Astrocyte (in vitro differentiated cells and primary cell): Measurements from ENCODE around the gene TMIGD2. TPM values are rescaled to one million over a fixed set of nuclear protein-coding genes. Genes with fewer than 3 reads are reported as not detected.

Source experiments
- DNase-seq: peaks from one replicate; pipeline ENCODE4 v3.0.0-alpha.2; 2010; ENCODE audit warnings: low read depth
- FAIRE-seq: peaks from 2 replicates; lab custom pipeline; 2011; peaks lifted over from hg19 to GRCh38; lab: Jason Lieb, UNC
- H2AFZ ChIP-seq: 2 replicates; pipeline ENCODE4 v1.6.0; 2012; ENCODE audit warnings: low read depth, low read length, inconsistent platforms
- H3K27ac ChIP-seq: 2 replicates; pipeline ENCODE4 v1.5.1; 2011; ENCODE audit warnings: low read depth, low read length, inconsistent platforms
- H3K27me3 ChIP-seq: 2 replicates; pipeline ENCODE4 v1.6.0; 2011; ENCODE audit warnings: low read length, inconsistent platforms; ENCODE audit not compliant: insufficient read depth
- H3K36me3 ChIP-seq: 2 replicates; pipeline ENCODE4 v1.5.1; 2011; ENCODE audit warnings: low read length, inconsistent platforms; ENCODE audit not compliant: insufficient read depth
- H3K4me1 ChIP-seq: 2 replicates; pipeline ENCODE4 v1.5.1; 2011; ENCODE audit warnings: low read length, inconsistent platforms; ENCODE audit not compliant: insufficient read depth
- H3K4me2 ChIP-seq: 2 replicates; pipeline ENCODE4 v1.6.0; 2012; ENCODE audit warnings: low read length, inconsistent platforms
- H3K4me3 ChIP-seq: 2 replicates; pipeline ENCODE4 v1.5.1; 2011; ENCODE audit warnings: low read depth, mild to moderate bottlenecking, low read length, inconsistent platforms; ENCODE audit not compliant: insufficient read depth
- H3K79me2 ChIP-seq: 2 replicates; pipeline ENCODE4 v1.6.0; 2012; ENCODE audit warnings: mild to moderate bottlenecking, low read length, inconsistent platforms; ENCODE audit not compliant: insufficient read depth
- H3K9ac ChIP-seq: 2 replicates; pipeline ENCODE4 v1.6.0; 2012; ENCODE audit warnings: mild to moderate bottlenecking, low read length, inconsistent platforms
- H3K9me3 ChIP-seq: 2 replicates; pipeline ENCODE4 v1.5.1; 2012; ENCODE audit warnings: low read depth, mild to moderate bottlenecking, low read length, inconsistent platforms; ENCODE audit not compliant: insufficient read depth
- H4K20me1 ChIP-seq: 2 replicates; pipeline ENCODE4 v1.6.0; 2012; ENCODE audit warnings: low read length, inconsistent platforms; ENCODE audit not compliant: insufficient read depth
- H3K27ac Mint-ChIP-seq: one replicate; pipeline ENCODE4 v1.8.0; 2021; ENCODE audit warnings: mild to moderate bottlenecking, mixed read lengths; ENCODE audit not compliant: unreplicated experiment
- H3K27me3 Mint-ChIP-seq: one replicate; pipeline ENCODE4 v1.8.0; 2021; ENCODE audit warnings: low read depth, mixed read lengths; ENCODE audit not compliant: unreplicated experiment
- H3K36me3 Mint-ChIP-seq: one replicate; pipeline ENCODE4 v1.8.0; 2021; ENCODE audit warnings: low read depth, mixed read lengths; ENCODE audit not compliant: unreplicated experiment
- H3K4me1 Mint-ChIP-seq: one replicate; pipeline ENCODE4 v1.8.0; 2021; ENCODE audit warnings: low read depth, mixed read lengths; ENCODE audit not compliant: unreplicated experiment
- H3K4me3 Mint-ChIP-seq: one replicate; pipeline ENCODE4 v1.8.0; 2021; ENCODE audit warnings: mild to moderate bottlenecking, moderate library complexity, mixed read lengths; ENCODE audit not compliant: unreplicated experiment
- H3K9me3 Mint-ChIP-seq: one replicate; pipeline ENCODE4 v1.8.0; 2021; ENCODE audit warnings: mild to moderate bottlenecking, mixed read lengths; ENCODE audit not compliant: unreplicated experiment
- CTCF ChIP-seq: IDR thresholded peaks from 2 replicates; pipeline ENCODE4 v1.5.1; 2011; ENCODE audit warnings: low read depth, mild to moderate bottlenecking, inconsistent platforms, low read length, moderate library complexity; ENCODE audit not compliant: insufficient read depth
- EZH2 ChIP-seq: IDR thresholded peaks from 2 replicates; pipeline ENCODE4 v1.6.1; 2012; ENCODE audit warnings: mild to moderate bottlenecking, low read length, inconsistent platforms; ENCODE audit not compliant: insufficient read depth
- total RNA-seq: library from RNA; stranded (reverse); gene quantifications from 2 replicates; pipeline ENCODE4 v1.2.1, GENCODE V29; 2021

TMIGD2 gene
- total RNA-seq, 1 donor from 2014 or later: not detected

GRCh38 chr19:4264812-4265211 lies 37.4 kb downstream of the TMIGD2 start:
- H3K4me1 Mint-ChIP-seq: no peaks in the 10 kb centered on the region
- H3K9ac ChIP-seq: no peak overlapping the region
- no peak overlapping the region for H3K4me2 ChIP-seq
- no peak overlapping the region for H3K4me3 ChIP-seq
- no peak overlapping the region for H3K27ac ChIP-seq
- peaks cover 7% of the 10 kb centered on the region for H3K36me3 Mint-ChIP-seq
- H3K27me3 Mint-ChIP-seq: no peaks in the 10 kb centered on the region
- DNase-seq: no peak
- H3K79me2 ChIP-seq: no peaks in the 10 kb centered on the region
- H3K27ac Mint-ChIP-seq: no peak overlapping the region
- no peak overlapping the region for H3K4me3 Mint-ChIP-seq
- peaks cover 6% of the 10 kb centered on the region for H4K20me1 ChIP-seq
- no peaks in the 10 kb centered on the region for H3K27me3 ChIP-seq
- no peaks in the 10 kb centered on the region for H3K9me3 Mint-ChIP-seq
- H3K4me1 ChIP-seq: no peaks in the 10 kb centered on the region
- peaks cover 5% of the 10 kb centered on the region for H3K36me3 ChIP-seq
- TF ChIP-seq CTCF (no peak), EZH2 (no peak)
- H2AFZ ChIP-seq: no peak overlapping the region
- no peaks in the 10 kb centered on the region for H3K9me3 ChIP-seq
- no peak for FAIRE-seq

- no peaks in the 10 kb centered on the region for H3K27me3 ChIP-seq
- peaks cover 9% of the 10 kb centered on the region for H3K36me3 ChIP-seq
- H3K9ac ChIP-seq: no peak overlapping the region
- no peaks in the 10 kb centered on the region for H3K27me3 Mint-ChIP-seq
- TF ChIP-seq CTCF (no peak), EZH2 (no peak)
- H3K4me2 ChIP-seq: no peak overlapping the region
- FAIRE-seq: no peak
- no peaks in the 10 kb centered on the region for H3K4me1 Mint-ChIP-seq
- no peaks in the 10 kb centered on the region for H4K20me1 ChIP-seq
- no peak for DNase-seq
- no peaks in the 10 kb centered on the region for H3K9me3 Mint-ChIP-seq
- H3K4me1 ChIP-seq: no peaks in the 10 kb centered on the region
- peaks cover 16% of the 10 kb centered on the region for H3K36me3 Mint-ChIP-seq
- peaks cover 3% of the 10 kb centered on the region for H3K9me3 ChIP-seq
- no peaks in the 10 kb centered on the region for H3K79me2 ChIP-seq
- H2AFZ ChIP-seq: no peak overlapping the region
- no peak overlapping the region for H3K27ac ChIP-seq
- no peak overlapping the region for H3K27ac Mint-ChIP-seq
- H3K4me3 ChIP-seq: no peak overlapping the region
- H3K4me3 Mint-ChIP-seq: no peak overlapping the region
These were observed 41.5 kb downstream of the TMIGD2 start for GRCh38 chr19:4260613-4261191.

GRCh38 chr19:4258181-4258580 lies 44.0 kb downstream of the TMIGD2 start:
- no peaks in the 10 kb centered on the region for H3K27me3 ChIP-seq
- no peaks in the 10 kb centered on the region for H3K79me2 ChIP-seq
- FAIRE-seq (no peak), DNase-seq (no peak)
- Mint-ChIP-seq H3K27me3 (no peaks in the 10 kb centered on the region), H3K4me3 (no peak overlapping the region), H3K36me3 (peaks cover 24% of the 10 kb centered on the region), H3K4me1 (no peaks in the 10 kb centered on the region), H3K27ac (no peak overlapping the region), H3K9me3 (peaks cover 4% of the 10 kb centered on the region)
- H3K9ac ChIP-seq: no peak overlapping the region
- H3K4me1 ChIP-seq: no peaks in the 10 kb centered on the region
- H3K36me3 ChIP-seq: peaks cover 15% of the 10 kb centered on the region
- H2AFZ ChIP-seq: no peak overlapping the region
- no peaks in the 10 kb centered on the region for H4K20me1 ChIP-seq
- H3K4me2 ChIP-seq: no peak overlapping the region
- H3K4me3 ChIP-seq: no peak overlapping the region
- H3K9me3 ChIP-seq: peaks cover 3% of the 10 kb centered on the region
- no peak for TF ChIP-seq EZH2
- TF ChIP-seq CTCF: no peak
- no peak overlapping the region for H3K27ac ChIP-seq
